Right ventricle myocardium inferior (tissue), 1 donor: ENCODE measurements around the gene TEX11. TPM values are rescaled to one million over a fixed set of nuclear protein-coding genes. Genes with fewer than 3 reads are reported as not detected.
"Not testable (repeated sequence)": the region's sequence is repeated elsewhere in the genome, so short reads cannot be mapped to it uniquely, and the experiment has no call there.

Source experiments
- ATAC-seq: fragments of 200-7000 bp; cut with Tn5 transposase; one replicate; pipeline ENCODE4 v1.9.1; 2020; ENCODE audit warnings: mild to moderate bottlenecking, moderate library complexity
- DNase-seq: peaks from one replicate; pipeline ENCODE4 v3.0.0; 2021; ENCODE audit errors: missing footprints
- intact Hi-C: fragments of 100-400 bp; cut with DNase I; formaldehyde crosslinking; loops from one replicate; pipeline ENCODE4 v1.11.0; 2022
- total RNA-seq: library from RNA; stranded (reverse); fragmentation: NEBNext Ultra II Directional; extraction: Animal tissue kit (Norgen Biotek cat#: 25700); gene quantifications from one replicate; pipeline ENCODE4 v1.2.1, GENCODE V29; 2021
- donor health status: DM: no; HTN: yes; CAD: no; lungs with severe emphysema.

TEX11 gene
- total RNA-seq, 1 donor from 2014 or later, result not detected

GRCh38 chrX:70635669-70636068 is 272.8 kb downstream of the TEX11 start:
- DNase-seq (no peak), ATAC-seq (no peak)
- intact Hi-C loops, result no loop called here

- no peak for ATAC-seq
- intact Hi-C loops, result no loop called here
- no peak for DNase-seq
Observed at GRCh38 chrX:70635227-70635626, 273.3 kb downstream of the TEX11 start.

GRCh38 chrX:70621743-70622142 is 286.8 kb downstream of the TEX11 start:
- DNase-seq (no peak), ATAC-seq (no peak)
- intact Hi-C loops, result no loop called here

GRCh38 chrX:70618467-70618866 is 290.0 kb downstream of the TEX11 start:
- ATAC-seq (no peak), DNase-seq (no peak)
- intact Hi-C loops, result no loop called here

GRCh38 chrX:70613295-70613694 is 295.2 kb downstream of the TEX11 start:
- intact Hi-C loops, result no loop called here
- DNase-seq (no peak), ATAC-seq (no peak)

- no peak for ATAC-seq
- DNase-seq, result no peak
- intact Hi-C loops, result no loop called here
Observed at GRCh38 chrX:70605352-70605751, 303.2 kb downstream of the TEX11 start.

- ATAC-seq, result no peak
- DNase-seq, result no peak
- intact Hi-C loops, result no loop called here
Observed at GRCh38 chrX:70592091-70592490, 316.4 kb downstream of the TEX11 start.

GRCh38 chrX:70587158-70587557 is 321.4 kb downstream of the TEX11 start:
- DNase-seq, intact Hi-C loops, ATAC-seq: not testable (repeated sequence)

- no peak for DNase-seq
- ATAC-seq, result no peak
- intact Hi-C loops, result no loop called here
Observed at GRCh38 chrX:70577442-70577841, 331.1 kb downstream of the TEX11 start.

- intact Hi-C loops, ATAC-seq, DNase-seq: not testable (repeated sequence)
Observed at GRCh38 chrX:70569922-70570576, 338.5 kb downstream of the TEX11 start.

- intact Hi-C loops, result loop anchor here (2.0 kb wide), 1 partner anchor 102 kb away; no protein-coding TSS in a partner anchor
- DNase-seq, result no peak
- no peak for ATAC-seq
Observed at GRCh38 chrX:70554948-70555347, 353.6 kb downstream of the TEX11 start.

GRCh38 chrX:70554523-70554922 is 354.0 kb downstream of the TEX11 start:
- ATAC-seq, result no peak
- no peak for DNase-seq
- intact Hi-C loops, result loop anchor here (2.0 kb wide), 1 partner anchor 102 kb away; no protein-coding TSS in a partner anchor

- ATAC-seq (no peak), DNase-seq (no peak)
- intact Hi-C loops, result loop anchor here (2.0 kb wide), 1 partner anchor 101 kb away; no protein-coding TSS in a partner anchor
Observed at GRCh38 chrX:70554081-70554480, 354.4 kb downstream of the TEX11 start.

- intact Hi-C loops, result no loop called here
- no peak for ATAC-seq
- DNase-seq, result no peak
Observed at GRCh38 chrX:70553516-70553915, 355.0 kb downstream of the TEX11 start.

GRCh38 chrX:70552130-70552704 is 356.3 kb downstream of the TEX11 start:
- ATAC-seq, result no peak
- intact Hi-C loops, result no loop called here
- no peak for DNase-seq

- no peak for DNase-seq
- ATAC-seq, result no peak
- intact Hi-C loops, result no loop called here
Observed at GRCh38 chrX:70549429-70549828, 359.1 kb downstream of the TEX11 start.

- no peak for ATAC-seq
- DNase-seq, result no peak
- intact Hi-C loops, result no loop called here
Observed at GRCh38 chrX:70535198-70535597, 373.3 kb downstream of the TEX11 start.

- no peak for ATAC-seq
- intact Hi-C loops, result no loop called here
- DNase-seq, result no peak
Observed at GRCh38 chrX:70527610-70528345, 380.7 kb downstream of the TEX11 start.

GRCh38 chrX:70527053-70527452 is 381.5 kb downstream of the TEX11 start:
- ATAC-seq (no peak), DNase-seq (no peak)
- intact Hi-C loops, result no loop called here

GRCh38 chrX:70525733-70526132 is 382.8 kb downstream of the TEX11 start:
- DNase-seq (no peak), ATAC-seq (no peak)
- intact Hi-C loops, result no loop called here
